Cardiac fibroblast (primary cell): ENCODE measurements around the gene FBXL13.
"Not testable (repeated sequence)": the region's sequence is repeated elsewhere in the genome, so short reads cannot be mapped to it uniquely, and the experiment has no call there.

Experiments used
- DNase-seq, 2 donors: peaks; one replicate each; pipeline versions ENCODE4 v3.0.0 to v3.0.0-alpha.2; 2010; ENCODE audit warnings: low read depth in 2 of 2
- H3K4me3 ChIP-seq, 2 donors: replicated peaks in 1 of 2; 1 replicate in 1 of 2; 2 replicates in 1 of 2; pipeline ENCODE4 v1.5.1; 2011; ENCODE audit warnings: low read depth in 2 of 2, low read length in 2 of 2, mild to moderate bottlenecking in 2 of 2, moderate library complexity in 1 of 2
- CTCF ChIP-seq: IDR thresholded peaks from one replicate; pipeline ENCODE4 v1.5.1; 2011; ENCODE audit warnings: low read depth, mild to moderate bottlenecking, low read length, inconsistent platforms

Gene FBXL13

GRCh38 chr7:102975854-102976253 is 98.7 kb downstream of the FBXL13 start:
- no peak for TF ChIP-seq CTCF
- DNase-seq, result no peak
- no peak overlapping the region for H3K4me3 ChIP-seq

GRCh38 chr7:102974366-102975236 is 100.0 kb downstream of the FBXL13 start:
- H3K4me3 ChIP-seq, result no peak overlapping the region
- DNase-seq, result peak in 1 of 2 donors; percentile 8
- TF ChIP-seq CTCF, result peak; percentile 8

GRCh38 chr7:102973096-102973802 is 101.3 kb downstream of the FBXL13 start:
- peak; percentile 80 to 91 for DNase-seq
- H3K4me3 ChIP-seq, result peak overlapping the region in 1 of 2 donors; percentile 5
- no peak for TF ChIP-seq CTCF

GRCh38 chr7:102967798-102968197 is 106.8 kb downstream of the FBXL13 start:
- peak; percentile 44 to 54 for DNase-seq

GRCh38 chr7:102966465-102966864 is 108.1 kb downstream of the FBXL13 start:
- no peak for DNase-seq
- H3K4me3 ChIP-seq, result no peak overlapping the region
- TF ChIP-seq CTCF, result no peak

More at GRCh38 chr7:102967798-102968197, 106.8 kb downstream of the FBXL13 start:
- no peak for TF ChIP-seq CTCF
- H3K4me3 ChIP-seq, result no peak overlapping the region

- H3K4me3 ChIP-seq, DNase-seq: not testable (repeated sequence)
These were observed 112.6 kb downstream of the FBXL13 start for GRCh38 chr7:102961993-102962392.

- not testable (repeated sequence) for H3K4me3 ChIP-seq, DNase-seq
These were observed 116.6 kb downstream of the FBXL13 start for GRCh38 chr7:102958004-102958403.

- H3K4me3 ChIP-seq, DNase-seq: not testable (repeated sequence)
These were observed 120.2 kb downstream of the FBXL13 start for GRCh38 chr7:102954359-102954758.
